D341Med (cell line): Measurements from ENCODE around the gene NRXN3.

Experiments used
- DNase-seq: peaks from one replicate; pipeline ENCODE4 v3.0.0; 2012; ENCODE audit warnings: low spot score

The NRXN3 gene

DNA sequence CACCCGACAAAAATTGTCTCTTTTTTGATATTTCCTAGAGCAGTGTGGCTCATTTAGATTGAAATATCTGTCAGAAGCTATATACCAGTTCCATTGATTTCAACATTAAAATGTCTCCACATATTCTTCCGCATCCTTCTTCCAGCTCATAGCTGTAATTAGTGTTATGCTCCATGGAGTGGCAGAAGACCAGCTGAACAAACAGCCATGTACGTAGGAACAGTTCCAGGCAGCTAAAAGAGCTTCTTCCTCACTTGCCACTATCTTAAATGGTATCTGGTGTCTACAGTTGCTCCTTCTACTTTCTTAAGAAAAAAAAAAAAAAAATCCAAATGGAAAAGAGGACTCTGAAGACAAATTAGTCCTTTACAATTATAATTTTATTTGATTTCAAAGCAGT is 1193.1 kb downstream of the NRXN3 start:
- no peak for DNase-seq

DNA sequence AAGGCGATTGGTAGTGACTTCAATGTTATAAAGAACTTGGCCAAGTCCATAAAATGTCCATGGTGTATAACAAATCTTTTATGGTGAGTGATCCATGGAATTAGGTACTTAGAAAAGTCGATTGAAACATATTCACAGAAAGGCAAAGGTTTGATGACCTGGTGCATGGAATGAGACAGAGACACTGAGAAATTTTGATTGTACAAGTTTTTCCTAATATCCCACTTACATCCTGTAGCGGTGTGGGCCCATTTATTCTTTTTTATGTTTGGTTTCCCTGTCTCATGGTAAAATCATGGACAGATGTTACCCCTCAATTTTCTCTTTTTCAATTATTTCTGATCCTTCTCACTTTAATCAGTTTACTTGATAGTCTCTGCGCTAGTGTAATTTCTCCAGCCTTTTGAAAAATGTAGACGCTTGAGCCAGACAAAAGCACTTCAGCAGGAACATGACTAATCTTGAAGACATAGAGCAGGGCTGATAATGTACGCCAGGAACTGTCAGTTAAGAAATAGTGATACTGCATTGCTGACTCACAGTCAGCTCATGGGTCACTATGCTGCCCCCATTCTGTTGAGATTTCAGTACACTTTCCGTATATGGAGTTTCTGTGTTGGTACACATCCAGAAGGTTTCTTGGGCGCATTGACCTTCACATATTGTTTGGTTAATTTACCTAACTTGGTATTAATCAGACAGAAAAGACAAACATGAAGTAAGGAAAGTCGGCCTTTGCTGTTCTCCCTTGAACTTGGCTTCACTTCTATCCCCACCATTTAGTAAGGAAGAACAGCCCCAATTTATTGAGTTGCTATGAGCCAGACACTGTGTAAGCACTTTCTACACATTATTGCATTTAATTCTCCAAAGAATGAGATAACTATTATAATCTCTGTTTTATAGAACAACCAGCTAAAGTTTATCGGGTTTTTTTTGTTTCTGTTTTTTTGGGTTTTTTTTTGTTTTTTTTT is 1199.5 kb downstream of the NRXN3 start:
- no peak for DNase-seq

DNA sequence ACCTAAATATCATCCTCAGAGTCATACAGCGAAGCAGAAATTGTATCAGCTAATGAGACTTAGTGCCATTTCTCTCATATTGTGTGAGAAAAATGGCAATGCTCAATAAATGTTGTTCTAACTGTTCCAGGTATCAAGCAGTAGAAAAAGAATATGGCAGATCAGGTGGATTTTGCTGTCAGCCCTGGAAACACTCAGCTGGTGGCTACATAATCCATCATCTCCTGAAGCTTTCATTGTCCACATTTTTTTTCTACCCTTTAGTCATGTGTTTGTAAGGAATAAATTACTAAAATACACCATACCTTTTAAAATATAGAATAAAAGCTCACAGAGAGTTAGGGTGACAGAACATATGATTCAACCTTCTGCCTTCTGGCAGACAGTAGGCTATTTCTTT is 1200.8 kb downstream of the NRXN3 start:
- no peak for DNase-seq

DNA sequence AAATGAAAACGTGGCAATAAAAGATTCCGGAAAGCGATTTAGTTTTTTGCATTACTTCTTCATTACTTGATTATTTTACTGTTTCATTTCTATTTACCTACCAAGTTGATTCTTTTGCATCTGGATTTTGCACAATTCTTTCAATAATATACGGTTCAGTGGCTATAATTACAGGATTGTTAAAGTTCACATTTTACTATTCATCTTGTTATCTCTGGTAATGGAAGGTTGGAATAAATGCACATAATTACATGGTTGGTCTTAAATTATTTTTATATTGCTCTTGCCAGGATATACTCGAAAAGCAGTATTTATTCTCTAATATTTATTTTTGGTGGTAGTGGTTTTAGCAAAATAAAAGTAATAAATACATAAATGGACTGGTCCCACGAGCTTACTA is 1203.3 kb downstream of the NRXN3 start:
- DNase-seq: no peak

DNA sequence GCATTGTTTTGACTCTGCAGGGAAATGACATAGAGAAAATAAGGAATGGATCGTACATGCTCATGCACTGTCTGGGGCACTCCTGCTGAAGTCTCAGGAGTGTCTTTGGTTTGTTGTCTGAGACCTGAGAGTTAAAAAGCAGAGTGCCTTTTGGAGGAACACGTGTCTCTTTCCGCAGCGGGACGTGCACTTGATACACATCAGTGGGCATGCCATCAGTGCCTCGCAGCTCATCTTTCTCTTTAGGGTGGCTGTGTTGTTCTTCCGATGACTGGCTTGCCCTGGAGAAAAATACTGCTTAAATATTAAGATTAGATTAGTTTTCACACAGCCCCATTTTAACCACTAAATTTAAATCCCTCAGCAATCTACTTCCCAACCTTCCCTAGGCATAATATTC is 1205.2 kb downstream of the NRXN3 start:
- DNase-seq: no peak

DNA sequence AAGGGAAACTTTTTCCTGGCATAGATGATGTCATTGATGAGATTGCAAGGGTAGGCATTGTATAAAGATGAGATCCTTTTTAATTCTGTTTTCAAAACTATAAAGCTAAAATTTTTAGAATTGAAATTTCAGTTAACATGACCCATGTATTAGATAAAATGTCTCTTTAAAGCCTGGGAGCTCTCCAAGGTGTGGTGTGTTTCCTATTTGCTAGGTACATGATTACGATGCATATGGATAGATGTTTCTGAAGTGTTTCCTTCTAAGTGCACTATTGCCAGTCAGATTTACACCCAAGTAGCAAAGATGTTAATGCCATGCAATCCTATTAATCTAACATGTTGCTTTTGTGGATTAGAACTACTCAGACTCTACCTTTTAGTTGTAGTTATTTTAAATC is 1206.4 kb downstream of the NRXN3 start:
- no peak for DNase-seq

DNA sequence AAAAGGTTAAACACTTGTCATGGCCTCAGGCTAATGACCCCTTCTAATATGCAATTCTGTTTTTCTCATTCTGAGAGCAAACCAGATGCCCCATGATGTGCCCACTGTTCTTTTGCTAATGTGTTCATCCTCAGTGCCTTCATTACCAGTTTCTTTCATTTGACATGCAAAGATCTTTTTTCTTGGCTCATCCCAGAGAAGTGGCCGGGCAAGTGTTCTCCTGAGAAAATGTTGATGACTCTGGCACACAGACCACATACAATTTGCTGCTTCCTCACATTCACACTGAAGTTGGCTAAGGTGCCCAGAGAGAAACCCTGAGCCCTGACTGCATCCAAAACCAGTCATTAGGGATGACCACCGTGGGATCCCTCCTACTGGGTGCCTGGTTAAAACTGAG is 1207.8 kb downstream of the NRXN3 start:
- DNase-seq: no peak

DNA sequence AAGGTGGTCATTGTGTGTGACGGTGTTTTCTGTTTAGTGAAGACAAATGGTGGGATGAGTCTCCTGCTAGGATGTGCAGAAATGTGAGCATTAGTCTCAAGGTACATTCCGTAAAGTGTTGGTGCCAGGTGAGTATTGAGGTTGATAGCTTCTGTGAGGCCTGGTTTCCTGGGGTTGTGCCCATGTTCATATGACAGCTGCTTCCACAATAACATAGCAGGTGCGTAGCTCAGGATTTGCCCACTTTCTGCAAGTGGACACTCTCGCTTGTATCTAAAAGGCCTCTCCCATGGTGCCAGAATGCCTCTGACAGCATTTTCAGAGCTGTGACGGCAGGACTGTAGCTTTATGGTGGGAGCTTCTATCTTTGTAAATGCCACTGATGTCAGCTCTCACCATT is 1209.1 kb downstream of the NRXN3 start:
- no peak for DNase-seq

DNA sequence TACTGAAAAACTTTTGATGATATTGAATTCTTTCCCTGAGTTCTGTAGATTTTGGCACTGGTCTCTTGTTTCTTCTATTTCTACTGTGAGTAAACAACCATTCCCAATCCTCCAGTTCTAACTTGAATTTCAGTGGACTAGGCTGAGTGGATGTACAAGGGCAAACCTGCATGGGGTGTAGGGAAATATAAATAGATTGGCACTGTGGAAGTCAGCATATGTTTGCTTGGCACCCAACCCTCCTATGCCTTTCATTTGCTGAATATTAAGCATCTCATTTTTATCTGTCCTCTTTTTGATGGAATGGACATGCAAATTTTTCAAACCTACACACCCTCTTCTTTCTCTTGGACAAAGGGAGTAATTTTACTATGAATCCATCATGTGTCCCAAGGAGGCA is 1212.9 kb downstream of the NRXN3 start:
- no peak for DNase-seq

DNA sequence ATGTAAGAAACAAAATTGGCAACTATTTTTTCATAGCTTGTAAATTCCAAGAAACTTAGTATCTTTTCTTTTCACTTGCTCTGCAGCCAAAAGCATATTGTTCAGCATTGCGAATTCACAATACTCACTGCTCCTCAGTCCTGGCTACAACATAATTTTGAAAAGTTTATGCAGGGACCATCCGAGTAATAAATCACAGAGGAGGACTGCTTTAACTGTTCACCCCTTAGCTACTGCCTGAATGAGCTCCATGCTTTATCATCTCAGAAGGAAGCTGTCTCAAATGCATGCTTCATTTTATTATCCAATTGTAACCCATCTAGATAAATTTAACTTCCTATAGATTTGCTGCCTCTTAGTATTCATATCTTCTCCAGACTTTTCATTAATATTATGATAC is 1213.3 kb downstream of the NRXN3 start:
- DNase-seq: no peak

DNA sequence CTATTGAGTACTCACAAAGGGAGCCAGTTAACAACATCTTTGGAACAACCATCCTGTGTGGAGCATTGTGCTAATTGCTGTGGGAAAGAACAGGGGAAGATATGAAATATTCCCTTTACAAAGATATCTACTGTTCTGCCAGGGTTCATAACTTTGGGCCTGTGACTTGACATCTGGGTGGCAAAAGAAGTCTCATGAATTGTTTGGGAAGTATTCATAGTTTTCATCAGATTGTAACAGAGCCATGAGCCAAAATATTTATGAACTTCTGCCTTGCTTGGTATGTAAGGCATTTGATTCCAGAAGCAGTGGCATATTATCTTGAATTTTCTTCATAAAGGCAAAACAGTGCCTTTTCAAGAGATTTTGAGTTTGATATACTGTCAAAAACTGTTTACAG is 1224.9 kb downstream of the NRXN3 start:
- DNase-seq: no peak

DNA sequence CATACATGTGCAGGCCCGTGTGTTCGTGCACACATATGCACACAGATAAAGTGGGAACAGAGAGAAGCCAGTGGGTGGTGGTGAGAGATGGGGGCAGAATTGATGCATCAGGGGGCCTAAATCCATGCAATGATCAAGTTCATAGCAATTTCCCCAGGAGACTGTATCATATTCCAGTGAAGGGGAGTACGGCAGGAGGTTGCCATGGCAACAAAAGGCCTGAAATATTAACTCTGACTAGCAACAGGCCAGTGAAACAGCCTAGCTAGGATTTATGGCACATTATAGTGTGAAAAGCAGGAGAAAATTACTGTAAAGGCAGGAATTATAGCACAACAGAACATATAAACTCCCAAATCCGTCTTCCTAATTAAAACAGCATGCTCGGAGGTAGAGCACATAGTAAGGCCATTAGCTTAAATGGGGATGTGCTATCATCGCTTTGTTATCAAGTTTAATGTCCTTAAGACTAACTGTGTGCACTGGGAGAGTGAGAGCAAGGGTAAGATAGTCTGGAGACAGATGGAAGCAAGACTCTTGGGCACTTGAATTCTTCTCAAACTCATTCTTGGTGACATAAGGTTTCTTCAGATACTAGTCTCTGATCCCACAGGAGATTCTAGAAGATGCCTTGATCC is 1234.8 kb downstream of the NRXN3 start:
- DNase-seq: no peak

DNA sequence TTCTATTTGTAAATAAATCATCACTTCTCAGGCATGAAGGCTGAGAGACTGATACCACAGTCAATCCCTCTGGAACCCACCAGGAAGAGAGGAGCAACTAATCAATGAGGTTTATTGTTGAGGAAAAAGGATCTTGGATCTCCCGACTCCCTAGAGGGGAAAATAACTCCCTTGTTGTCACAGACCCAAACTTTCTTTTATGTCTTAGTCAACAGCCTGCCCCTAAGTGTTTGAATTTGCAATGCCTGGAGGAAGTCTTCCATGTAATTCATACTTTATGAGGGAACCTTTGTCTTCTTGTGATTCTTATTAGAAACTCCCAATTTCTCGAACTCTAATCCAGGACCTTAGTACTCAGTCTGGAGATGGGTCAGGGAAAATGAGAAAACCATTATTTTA is 1235.3 kb downstream of the NRXN3 start:
- DNase-seq: no peak

DNA sequence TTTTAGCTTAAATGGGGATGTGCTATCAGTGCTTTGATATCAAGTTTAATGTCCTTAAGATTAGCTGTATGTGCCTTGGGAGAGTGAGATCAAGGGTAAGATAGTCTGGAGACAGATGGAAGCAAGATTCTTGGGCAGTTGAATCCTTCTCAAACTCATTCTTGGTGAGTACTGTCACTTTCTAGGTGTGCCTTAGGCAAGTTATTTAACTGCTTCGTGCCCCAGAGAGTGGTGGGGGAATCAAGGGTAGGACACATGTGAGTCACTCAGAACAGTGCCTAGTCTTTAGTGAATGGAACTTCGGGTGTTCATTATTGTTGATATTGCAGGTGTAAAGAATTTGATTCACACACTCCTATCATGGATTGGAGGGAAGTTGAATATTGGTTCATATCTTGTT is 1237.4 kb downstream of the NRXN3 start:
- DNase-seq: no peak

DNA sequence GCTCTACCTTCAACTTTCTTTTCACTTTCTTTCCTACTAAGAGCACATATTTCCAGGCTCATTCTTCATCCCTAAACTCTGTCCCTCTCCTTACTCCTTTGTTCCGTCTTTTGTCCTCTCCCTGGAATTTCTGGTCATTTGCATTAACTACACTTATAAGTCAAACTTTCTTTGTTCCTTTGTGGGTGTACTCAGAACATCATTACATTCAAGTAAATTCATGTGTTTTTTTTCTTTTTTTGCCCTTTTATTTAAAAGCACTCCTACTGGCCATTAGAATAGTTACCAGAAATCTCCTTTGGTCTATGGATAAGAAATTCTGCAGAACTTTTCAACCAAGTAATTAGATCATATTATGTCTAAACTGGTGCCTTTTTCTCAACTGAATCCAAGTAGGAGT is 1238.5 kb downstream of the NRXN3 start:
- DNase-seq: no peak

DNA sequence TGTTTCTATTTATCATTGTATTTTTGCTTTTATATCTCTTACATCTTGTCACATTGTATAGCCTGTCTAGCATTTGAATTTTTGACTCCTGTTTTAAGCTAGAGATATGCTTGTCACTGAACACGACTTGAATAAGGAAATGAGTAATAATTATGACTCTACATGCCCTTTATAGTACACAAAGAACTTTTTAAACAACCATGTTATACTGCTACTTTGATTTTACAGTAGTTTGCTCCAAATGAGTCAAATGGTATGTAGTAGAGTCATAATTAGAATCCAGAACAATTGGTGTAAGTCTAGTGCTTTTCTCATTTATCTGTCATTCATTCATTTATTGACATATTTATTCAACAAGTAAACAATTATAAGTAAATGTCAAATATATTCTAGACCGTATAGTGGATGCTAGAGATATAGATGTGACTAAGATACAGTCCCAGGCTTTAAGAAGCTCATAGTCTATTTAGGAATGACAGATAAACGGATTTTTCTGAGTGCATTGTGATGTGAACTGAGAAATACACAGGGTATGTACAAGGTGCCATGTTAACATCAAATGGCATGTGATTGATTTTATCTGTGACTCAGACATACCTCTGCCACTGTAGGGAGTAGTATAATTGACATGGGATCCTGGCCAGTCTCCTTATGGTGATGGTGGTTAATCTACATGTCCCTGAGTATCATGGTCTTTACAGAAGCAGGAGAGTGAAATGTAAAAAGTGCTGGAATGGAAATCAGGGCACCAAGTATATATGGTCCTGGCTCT is 1241.4 kb downstream of the NRXN3 start:
- no peak for DNase-seq

DNA sequence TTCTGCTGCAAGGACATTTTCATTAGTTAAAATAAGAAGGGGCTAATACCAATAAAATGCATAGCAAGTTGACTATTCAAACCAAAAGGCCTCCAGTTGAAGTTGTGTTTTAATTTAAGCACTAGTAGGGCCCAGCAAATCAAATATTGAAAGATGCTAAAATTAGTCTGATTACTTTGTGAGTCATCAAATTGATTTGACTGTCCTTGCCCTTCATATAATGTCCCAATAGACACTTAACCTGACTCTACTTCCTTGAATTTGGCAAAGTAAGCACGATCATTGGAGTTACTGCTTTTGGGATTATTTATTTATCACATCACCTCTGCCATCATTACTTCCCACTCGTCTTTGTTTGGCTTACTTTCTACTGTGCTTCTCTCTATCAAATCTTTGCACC is 1242.6 kb downstream of the NRXN3 start:
- DNase-seq: no peak

DNA sequence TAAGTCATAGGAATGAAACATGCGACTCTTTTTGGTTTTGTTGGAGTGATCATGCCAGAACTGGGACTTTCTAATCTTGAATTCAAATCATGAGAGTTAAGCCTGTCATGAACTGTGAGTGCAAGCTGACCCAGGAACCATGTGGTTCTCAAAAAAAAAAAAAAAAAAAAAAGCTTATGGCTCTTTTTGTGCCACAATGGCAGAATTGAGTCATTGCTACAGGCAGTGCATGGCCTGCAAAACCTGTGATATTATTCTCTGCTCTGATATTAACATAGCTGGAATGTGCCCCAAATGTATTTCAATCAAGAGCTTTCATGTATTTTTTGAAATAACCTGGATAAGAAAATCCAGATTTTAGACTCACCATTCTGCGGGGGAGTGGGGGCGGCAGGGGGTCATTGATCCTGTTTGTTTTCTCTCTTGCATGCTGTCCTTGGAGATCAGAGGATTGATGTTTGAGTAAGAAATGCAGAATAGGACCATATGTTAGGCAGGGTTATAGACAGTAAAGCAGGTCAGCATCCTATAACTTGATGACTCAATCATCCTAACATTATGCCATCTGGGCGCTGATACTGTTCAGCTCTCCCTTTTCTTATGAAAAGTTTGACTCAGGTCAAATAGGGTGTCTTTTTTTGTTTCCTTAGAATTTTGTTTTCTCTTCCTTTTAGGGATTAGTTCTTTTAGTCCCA is 1243.7 kb downstream of the NRXN3 start:
- DNase-seq: no peak

DNA sequence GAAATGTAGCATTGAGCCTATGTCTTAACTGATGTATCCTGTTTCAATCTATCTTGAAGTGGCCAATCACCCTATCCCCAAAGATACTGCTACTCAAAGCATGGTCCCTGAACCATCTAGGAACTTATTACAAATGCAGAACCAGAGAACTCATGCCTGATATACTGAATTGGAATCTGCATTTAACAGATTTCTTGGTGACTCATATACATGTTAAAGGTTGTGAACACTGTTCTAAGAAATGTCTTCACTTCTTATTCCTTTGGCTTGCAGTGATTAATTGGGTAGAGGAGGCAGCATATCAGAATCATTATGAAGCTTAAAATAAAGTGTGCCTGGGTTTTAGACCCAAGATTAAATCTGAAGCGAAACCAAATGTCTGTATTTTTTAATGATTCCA is 1245.6 kb downstream of the NRXN3 start:
- no peak for DNase-seq

DNA sequence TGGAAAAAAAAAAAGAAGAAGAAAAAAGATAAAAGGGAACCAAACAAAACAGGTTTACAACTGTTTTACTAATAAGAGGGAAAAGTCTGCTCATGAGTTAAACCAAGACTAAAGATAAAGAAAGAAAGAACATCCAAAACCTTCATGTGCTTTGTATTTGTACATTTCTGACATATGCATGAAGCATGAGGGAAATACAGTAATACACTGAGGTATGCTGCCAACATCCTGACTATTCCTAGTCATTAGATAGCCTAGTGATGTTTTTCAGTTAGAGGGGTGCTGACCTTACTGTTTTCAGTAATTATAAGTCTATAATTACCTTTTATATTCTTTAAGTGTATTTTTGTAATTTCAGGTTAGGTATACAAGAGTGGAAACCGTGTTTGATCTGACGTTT is 1247.8 kb downstream of the NRXN3 start:
- DNase-seq: no peak

DNA sequence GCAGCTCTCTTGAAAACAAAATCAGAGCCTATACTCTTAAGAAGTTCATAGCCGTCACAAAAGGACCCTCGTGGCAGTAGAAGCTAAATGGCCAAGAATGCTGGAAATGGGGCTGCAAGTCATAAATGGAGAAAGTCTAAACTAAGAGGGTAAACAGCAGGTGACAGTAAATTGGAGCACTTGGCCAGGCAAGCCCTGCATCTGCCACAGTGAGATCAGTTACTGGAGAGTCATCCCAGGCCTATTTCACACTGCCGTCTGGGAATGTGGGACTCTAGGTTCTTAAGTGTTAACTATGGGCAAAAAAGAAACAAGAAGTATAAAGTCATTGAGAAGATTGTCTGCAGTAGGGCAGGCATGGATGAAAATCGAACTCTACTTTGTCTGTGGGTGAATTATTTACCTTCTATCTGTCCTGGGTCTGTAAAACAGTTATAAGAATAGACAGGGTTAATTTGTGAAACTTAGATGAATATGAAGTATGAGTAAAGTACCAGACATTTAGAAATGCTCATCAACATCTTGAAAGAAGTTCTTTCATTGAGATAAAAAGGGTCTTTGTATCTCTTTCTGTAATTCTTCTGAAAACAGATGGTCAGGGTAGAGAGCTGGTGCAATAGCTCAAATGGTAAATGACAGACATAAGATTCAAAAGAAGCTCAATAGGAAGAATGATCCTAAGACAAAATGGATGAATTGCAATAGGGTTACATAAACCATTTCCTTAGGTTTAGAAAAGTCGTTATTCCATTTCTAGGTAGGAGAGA is 1248.7 kb downstream of the NRXN3 start:
- DNase-seq: no peak
